Adrenal gland (tissue), 5 donors: Measurements from ENCODE around the gene ERP29.

Experiments
- CTCF ChIP-seq, 6 experiments: fragments of 450-650 bp in 4 of 6; fragments of 200-600 bp in 2 of 6; sonication (generic) in 1 of 6; IDR thresholded peaks; 1 replicate in 5 of 6; 2 replicates in 1 of 6; pipeline versions ENCODE4 v1.5.1 to v1.8.0; 2016 to 2021; ENCODE audit warnings: antibody characterized with exemption in 6 of 6, mild to moderate bottlenecking in 2 of 6, moderate library complexity in 1 of 6
- POLR2A ChIP-seq, 2 donors: fragments of 450-650 bp; IDR thresholded peaks; one replicate each; pipeline ENCODE4 v1.6.1; 2017; ENCODE audit warnings: antibody characterized with exemption in 2 of 2, mild to moderate bottlenecking in 2 of 2, moderate library complexity in 1 of 2
- donor health status: DM: no; HTN: no; CAD: no.

- no peak for TF ChIP-seq CTCF (IDR thresholded peaks at IDR 0.05)
- TF ChIP-seq POLR2A (IDR thresholded peaks at IDR 0.05) = no peak
These were observed 2.5 kb upstream of the ERP29 start for GRCh38 chr12:112010415-112011344.
